ENCODE results near the gene PSMF1.

- TF ChIP-seq ZFX (IDR thresholded peaks at IDR 0.05) (no peak), CTCF (IDR thresholded peaks at IDR 0.05 in 2 of 3, conservative IDR thresholded peaks at IDR 0.05 in 1 of 3; ENCODE audit: borderline replicate concordance in 1 of 3, insufficient read depth in 1 of 3, low read depth in 2 of 3, low read length in 2 of 3) (no peak), POLR2A (IDR thresholded peaks at IDR 0.05; ENCODE audit: borderline replicate concordance, extremely low read depth, insufficient read depth, insufficient read length) (no peak), ZNF274 (IDR thresholded peaks at IDR 0.05; ENCODE audit: low read depth, low read length) (no peak), TCF7L2 (IDR thresholded peaks at IDR 0.05; ENCODE audit: borderline replicate concordance, extremely low read depth, insufficient read depth, insufficient read length) (no peak), EZH2phosphoT487 (IDR thresholded peaks at IDR 0.05; ENCODE audit: borderline replicate concordance) (no peak), ZBTB33 (IDR thresholded peaks at IDR 0.05; ENCODE audit: extremely low read depth, insufficient replicate concordance, low read length) (no peak), POLR2AphosphoS5 (IDR thresholded peaks at IDR 0.05; ENCODE audit: low read depth, low read length) (no peak), EZH2 (IDR thresholded peaks at IDR 0.05) (no peak), SIN3A (IDR thresholded peaks at IDR 0.05; ENCODE audit: low read depth) (no peak), SRF (IDR thresholded peaks at IDR 0.05; ENCODE audit: low read depth) (no peak), YY1 (IDR thresholded peaks at IDR 0.05; ENCODE audit: extremely low read depth, insufficient replicate concordance, low read depth, low read length) (no peak), ATF3 (IDR thresholded peaks at IDR 0.05) (no peak)
These were observed 4.2 kb downstream of the PSMF1 start for GRCh38 chr20:1122388-1123315.
